Hematopoietic multipotent progenitor cell treated with erythropoietin and hydrocortisone succinate and interleukin-3 and kit ligand, for 4 days (in vitro differentiated cells): ENCODE results near the gene ATF3.

Source experiments
- DNase-seq: peaks from one replicate; pipeline ENCODE4 v3.0.0-alpha.2; 2015

ATF3 gene

DNA sequence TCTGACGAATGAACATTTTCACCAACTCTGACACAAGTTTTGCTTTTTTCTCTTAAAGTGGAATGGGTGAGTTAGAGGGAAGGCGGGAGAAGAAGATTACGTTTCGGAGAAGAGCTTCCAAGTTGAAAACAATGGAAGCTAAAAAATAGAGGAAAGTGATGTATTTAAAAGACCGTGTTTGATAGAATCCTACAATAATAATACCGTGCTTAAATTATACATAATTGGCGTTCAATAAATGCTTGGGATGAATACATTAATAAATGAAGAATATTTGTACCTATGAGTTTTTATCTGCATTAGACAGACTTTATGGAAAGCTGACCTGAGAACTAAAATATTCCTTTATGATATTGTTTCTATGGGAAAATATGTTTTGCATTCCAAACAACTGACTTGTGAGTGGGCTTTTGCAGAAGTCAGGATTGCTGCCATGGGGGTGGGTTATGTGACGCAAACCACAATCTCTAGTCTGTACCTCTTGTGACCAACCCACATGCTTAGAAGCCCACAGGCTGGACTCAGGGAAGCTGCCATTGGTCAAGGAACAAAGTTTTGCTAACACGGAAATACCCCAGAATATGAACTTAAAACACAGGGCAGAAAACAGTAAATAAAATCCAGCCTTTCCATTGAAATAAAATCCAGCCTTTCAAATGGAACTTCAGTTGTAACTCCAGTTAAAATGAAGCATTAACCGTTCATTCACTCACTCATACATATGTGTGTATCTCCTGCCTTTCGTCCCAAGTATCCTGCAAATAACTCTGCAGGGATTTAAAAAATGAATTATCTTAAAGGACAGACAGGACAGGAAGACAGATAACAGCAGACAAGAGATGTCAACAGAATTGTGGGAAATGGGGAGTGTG, 21.3 kb upstream of the ATF3 start:
- no peak for DNase-seq

DNA sequence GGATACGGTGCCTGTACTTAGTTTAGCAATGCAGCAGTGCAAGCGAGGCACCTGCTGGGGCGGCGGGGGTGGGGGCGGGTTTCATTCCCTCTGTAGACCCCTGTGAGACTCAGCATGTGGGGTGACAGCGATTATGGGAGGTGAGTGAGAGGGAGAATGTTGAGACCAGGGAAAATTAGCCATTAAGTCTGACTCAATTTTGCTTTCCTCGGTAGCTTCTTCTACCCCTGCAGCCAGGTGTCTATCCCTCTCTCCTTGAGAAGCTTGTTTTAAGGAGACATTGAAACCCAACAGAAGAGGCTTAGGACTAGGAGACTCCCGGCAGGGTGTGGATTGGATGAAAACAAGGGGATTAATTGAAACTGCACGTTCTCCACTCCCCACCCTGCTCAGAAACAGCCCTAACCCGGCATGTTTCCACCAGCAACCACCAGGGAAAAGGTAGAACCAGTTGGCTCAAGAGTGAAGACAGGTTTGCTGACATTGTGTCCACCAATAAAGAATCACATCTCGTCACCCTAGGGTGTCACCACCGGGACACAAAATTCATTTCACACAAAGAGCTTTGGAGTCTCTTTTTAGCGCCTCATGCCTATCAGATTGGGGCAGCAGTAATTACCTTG, 20.6 kb upstream of the ATF3 start:
- DNase-seq = no peak

DNA sequence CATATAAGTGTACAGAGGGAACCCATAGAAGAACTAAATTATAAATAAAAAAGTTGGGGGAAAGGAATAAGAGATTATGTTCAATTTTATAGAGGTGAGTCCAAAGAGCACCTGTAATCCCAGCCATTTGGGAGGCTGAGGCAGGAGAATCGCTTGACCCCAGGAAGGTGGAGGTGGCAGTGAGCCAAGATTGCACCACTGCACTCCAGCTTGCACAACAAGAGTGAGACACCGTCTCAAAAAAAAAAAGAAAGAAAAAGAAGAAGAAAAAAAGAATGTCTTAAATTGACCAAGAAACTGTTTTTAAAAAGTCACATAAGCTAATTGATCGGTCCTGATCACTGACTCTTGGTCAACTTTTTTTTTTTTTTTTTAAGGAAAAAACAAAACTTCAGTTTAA, 19.1 kb upstream of the ATF3 start:
- no peak for DNase-seq

DNA sequence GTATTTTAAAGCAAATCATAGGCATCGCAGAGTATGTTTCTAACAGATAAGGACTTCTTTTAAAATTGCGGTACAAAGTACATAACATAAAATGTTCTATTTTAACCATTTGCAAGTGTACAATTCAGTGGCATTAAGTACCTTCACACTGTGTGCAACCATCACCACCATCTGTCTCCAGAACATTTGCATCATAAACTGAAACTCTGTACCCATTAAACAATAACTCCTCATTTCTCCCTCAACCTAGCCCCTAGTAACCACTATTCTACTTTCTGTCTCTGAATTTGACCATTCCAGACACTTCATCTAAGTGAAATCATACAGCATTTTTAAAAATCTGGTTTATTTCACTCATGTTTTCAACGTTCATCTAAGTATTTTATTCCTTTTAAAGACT, 16.6 kb upstream of the ATF3 start:
- DNase-seq = no peak

DNA sequence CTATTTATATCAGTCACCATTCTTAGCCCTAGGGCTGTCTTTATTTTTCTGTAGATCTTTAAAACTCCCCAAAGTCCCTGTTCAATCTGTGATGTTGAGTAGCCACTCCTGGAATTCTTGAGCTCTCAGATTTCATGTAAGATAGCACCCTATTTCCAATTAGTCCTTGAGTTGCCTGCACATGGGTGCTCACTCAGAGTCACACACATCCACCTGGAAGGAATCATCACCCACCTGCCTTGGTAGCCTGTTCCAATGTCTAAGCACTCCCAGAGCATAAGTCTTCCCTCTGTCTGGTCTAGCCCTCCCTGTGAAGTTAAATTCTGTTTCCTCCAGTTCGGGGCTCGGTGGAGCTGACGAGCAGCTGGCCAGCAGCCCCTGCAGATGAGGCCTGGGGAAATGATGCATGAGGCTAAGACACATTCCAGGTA, 14.7 kb upstream of the ATF3 start:
- DNase-seq = no peak

DNA sequence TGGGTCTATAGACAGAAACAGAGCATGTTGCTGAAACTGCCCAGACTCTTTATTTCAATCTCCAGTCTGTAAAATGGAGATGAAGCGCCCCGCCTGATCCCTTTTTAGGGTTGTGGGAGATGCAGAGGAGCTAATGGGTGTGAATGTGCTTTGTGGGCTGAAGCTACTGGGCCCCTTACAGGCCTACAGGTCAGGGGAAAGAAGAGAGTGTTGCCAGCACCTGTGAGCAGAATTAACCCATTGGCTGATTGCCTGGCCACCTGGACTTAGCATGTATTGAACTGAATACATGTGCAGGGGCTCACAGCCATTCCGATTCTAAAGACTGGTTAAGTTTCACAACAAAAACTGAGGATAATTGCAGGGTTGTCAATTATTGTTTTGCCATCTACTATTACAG, 13.9 kb upstream of the ATF3 start:
- no peak for DNase-seq

DNA sequence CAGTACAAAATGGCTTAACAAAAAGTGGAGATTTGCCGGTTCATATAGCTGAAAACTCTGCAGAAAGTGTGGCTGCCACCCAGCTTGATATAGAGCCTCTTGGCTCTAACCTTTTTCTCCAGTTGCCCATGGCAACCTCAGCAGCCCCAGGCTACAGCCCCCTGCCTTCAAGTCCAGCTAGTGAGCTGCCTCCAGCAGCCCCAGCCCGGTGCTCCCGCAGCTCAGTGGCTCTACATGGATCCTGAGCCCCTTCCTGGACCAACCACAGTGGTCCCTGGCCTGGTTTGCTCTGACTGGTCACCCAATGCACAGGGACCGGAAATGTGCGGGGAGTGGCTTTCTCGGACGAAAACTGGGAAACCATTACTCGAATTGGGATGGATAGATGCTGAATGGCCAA, 13.3 kb upstream of the ATF3 start:
- DNase-seq = no peak

DNA sequence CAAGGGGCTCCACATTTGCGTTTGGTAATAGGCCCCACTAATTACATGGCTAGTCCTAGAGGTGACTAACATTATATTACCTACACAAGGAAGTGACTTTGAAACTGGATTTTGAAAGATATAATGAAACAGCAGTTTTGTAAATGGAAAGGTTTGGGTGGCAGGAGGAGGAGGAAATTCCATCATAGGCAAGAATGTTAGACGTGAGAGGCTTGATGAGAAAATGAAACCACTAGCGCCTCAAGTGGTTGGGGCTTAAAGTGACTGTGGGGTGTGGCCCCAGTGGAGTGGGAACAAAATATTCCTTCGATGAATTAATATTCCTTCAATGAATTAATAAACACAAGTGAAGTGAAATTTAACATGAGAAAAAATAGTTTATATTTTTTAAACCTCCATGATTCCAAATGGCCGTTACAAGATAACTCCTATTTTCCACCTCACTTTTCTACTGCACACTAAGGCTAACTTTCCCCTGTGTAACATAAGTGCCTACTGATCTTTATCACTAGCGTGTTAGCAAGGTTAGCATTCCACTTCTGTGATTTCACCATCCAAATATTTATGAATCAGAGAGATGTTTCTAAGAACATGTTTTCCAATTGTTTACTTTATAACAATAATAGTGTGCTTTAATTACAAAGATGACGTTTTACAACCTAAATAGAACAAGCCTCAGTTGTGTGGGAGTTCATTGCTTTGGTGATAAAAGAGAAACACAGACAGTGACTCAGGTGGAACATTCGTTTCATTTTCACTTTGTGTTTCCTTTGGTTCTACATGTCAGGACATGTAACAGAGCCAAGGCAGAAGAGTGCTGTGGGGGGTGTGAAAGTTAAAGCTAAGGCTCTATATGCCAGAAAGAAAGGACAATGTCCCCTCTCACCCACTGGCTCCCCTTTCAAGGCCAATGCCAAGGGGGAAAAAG, 12.5 kb upstream of the ATF3 start:
- DNase-seq = peak; percentile 47

DNA sequence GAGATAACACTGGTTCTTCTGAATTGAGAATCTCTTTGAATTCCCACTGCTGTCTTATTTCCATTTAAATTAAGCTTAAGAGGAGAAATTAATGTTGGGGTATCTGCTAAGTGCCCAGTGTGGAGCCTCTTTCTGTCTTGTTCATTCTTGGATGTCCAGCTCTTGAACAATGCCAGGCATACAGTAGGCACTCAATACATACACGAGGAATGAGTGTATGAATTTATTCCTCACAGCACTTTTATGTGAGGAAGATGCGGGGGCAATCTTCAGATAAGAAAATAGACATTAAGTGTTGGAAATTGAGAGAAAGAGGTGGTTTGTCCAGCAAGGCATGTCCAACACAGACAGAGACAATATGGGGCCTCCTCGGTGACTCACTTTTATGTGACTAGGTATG, 11.8 kb upstream of the ATF3 start:
- DNase-seq = no peak

DNA sequence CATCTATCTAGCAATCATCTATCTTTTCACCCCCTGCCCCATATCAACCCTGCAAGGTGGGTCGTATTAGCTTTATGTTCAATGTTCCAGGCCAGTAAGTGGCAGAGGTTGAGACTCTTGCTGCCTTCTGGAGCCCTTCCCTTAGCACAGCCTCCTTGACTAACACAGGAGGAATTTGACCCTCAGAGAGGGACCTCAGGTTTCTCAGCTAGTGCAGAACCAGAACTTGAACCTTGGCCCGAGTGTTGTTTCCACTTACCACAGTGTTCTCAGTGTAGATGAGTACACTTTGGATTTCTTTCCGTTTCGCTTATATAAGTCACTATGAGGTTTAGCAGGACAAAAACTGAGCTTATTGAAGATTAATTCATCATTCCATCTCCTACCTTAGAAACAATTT, 11.1 kb upstream of the ATF3 start:
- DNase-seq = no peak

DNA sequence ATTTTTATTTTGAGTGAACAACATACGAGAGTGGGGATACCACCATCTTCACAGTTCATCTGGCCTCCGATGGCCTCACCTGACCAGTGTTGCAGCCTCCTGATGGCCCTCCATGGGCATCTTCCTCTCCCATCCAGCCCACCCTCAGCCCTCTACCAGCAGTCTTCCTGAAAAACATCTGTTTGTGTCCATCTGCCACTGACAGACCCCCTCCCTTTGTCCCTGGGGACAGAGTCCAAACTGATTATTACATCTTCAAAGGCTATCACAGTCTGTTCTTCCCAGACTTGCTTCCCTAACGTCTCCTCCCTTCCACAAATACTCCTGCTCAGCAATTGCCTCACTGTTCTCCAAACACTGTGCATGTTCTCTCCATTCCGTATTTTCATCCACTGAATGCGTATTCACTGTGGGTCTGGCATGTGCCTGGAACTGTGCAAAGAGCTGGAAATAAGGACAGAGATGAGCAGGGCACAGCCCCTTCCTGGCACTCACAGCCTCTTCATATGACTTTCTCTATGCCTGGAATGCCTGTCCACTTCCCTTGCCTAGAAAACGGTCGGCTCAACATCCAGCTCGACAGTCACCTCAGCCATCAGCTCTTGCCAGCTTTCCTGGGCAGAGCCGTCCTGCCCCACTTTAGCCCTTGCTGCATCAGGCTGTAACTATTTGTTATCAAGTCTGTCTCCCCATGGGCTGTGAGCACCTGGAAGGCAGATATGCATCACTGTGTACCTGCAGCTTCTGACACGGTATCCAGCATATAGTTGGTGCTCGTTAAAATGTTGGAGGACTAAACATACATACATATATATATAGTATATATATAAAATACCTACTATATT, 8.3 kb upstream of the ATF3 start:
- DNase-seq = no peak

DNA sequence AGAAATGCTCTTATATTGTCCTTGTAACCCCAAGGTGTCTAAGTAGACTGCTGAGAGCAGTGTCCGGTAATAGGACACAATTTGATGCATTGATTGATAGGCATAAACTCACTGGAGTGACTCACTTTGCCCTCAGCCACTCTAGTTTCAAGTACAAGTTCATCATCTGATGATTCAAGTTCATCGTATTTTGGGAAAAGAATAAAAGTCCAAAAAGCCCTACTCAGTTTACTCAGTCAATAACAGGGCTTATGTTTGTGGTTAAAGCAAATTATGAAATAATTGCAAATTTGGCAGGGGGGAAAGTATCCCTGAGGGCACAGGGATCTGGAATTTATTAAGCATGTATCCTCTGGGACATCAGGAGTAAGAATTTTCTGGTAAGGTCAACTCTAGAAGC, 7.6 kb upstream of the ATF3 start:
- DNase-seq = no peak

DNA sequence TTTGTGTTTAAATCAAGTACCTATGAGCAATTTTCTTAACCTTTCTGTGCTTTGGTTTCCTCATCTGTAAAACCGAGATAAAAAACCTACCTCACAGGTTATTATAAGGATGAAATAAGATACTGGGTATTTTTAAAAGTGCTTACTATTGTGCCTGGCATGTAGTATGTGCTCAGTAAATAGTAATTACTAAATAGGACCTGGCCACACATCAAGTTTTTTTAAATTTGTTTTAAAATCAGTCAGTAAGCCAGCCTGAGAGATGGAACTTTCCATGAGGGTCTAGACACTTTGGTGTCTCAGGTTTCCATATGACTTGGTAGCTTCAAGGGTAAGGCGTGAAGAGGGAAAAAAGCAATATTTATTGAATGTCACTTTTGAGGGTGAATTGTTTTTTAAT, 7.0 kb upstream of the ATF3 start:
- DNase-seq = no peak

DNA sequence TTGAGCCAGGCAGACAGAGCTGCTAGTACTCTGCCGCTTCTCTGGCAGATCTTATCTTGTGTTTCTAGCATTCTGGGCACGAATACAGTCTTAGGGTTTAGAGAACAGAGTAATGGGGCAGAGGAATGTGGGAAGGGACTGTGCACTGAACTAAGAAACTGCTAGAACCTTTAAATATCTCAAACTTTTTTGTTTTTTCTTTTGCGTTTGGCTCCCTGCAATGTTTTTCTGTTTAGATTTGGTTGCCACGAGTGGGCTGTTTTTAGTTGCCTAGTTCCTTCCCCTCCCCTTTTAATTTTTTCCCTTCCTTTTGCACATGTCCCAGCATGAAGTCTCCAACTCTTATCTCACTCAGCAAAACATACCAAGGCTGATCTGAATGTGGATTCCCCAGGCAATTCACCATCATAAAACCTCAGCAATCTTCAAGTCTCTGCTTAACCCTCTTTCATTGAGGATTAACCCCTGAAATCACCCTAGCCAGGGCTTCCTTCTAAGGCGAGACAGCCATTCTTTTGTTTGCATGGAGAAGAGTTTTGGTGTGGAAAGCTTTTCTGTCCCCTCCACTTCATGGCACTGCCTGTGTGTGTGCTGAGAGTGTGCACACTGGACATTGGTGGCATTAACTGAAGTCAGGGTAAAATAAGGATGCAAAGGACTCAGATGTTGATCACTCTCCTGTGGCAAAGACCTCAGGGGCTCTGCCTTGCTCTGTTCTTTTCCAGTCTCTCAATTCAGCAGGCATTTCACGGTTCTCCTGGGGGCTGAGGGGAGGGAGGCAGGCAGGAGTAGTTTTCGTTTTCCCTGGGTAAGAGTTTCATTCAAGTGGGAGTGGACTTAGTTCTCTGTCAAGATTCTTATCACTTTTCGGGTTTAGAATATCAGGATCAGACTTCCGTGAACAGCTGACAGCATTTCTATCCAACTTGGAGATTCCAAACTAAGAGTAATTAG, 2.8 kb upstream of the ATF3 start:
- DNase-seq = peak; percentile 27

DNA sequence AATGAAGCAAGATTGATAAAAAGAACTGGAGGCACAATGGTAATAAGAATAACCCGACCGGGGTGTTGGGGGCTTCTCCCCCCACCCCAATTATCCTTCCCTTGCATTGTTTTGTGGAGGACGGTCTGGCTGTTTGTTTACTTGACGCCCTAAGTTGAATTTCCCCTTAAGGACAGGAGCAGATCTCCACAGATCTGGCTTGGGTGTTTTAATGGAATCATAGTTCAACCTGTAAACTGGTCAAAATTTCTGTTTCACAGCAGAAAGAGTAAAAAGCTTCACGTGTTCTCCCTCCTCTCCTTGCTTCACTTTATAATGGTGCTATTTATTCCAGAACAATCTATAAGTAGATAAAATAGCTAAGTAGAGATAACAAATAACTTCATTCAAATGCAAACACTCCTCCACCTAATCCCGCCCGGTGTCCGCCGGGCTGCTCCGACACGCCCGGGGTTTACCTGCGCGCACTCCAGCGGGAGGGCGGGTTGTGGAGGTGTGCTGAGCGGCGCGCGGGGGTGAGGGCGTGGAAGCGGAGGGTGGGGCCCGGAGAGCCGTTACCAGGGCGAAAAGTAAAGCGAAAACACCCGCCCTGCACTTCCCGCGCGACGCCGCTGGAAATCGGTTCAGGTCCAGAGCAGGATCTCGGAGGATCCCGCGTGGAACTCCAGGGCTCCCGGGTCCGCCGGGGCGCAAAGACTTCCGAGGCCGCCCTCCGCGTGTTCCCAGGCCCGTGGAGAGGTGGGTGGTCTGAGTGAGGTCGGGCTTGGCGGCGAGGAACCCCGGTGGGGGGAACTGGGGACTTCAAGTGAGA, 2.0 kb upstream of the ATF3 start:
- peak; percentile 25 for DNase-seq

DNA sequence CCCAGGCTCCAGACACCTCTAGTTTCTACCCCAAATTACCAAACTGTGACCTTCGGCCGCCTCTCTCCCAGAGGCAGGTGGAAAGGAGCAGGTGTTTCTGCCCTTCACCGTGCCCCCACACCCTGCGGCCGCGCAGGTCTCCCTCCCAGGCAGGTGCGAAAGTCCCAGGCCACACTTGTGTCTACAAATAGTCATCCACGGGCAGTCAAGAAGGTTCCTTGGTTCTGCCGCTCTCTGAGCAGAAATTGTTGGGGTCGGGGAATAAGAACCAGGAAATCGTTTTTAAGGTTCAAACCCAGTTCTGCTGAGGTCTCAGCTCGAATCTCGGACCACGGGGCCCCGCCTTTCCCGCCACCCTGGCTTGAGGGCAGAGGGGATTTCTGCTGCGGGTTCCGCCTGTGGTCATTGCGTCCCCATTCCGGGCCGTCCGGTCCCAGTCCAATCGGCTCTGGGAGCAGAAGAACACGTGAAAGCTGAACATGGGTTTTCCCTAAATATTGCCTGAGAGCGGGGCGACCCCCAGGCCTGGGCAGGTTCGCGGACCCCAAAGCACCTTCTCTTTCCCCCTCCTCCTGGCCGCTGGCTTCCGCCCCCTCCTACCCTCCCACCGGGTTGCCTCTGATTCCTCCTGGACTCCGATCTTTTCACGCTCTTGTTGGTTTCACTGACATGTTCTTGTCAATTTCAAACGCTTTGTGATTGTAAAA, 1.2 kb upstream of the ATF3 start:
- DNase-seq = peak; percentile 13

DNA sequence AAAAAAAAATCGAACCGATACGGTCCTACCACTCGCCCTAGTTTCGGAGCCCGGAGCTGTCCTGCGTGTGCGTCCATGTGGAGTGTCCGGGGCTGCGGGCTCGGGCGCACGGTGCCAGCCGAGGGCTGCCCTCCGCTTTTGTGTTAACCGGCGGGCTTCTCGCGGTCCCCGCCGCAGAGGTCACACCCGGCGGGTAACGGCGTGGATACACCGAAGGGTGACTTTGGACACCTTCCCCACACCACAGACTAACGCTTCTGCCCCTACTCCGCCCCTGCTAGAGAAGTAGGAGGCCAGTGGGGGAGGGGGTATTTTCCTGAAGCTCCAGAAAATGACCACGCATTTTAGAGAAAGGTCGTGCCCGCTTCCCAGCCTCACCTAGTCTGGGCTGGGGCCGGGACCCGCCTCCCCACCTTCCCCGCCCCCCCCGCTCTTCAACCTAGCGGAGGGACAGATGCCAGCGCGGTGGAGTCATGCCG, 609 bp upstream of the ATF3 start:
- peak; percentile 16 for DNase-seq

DNA sequence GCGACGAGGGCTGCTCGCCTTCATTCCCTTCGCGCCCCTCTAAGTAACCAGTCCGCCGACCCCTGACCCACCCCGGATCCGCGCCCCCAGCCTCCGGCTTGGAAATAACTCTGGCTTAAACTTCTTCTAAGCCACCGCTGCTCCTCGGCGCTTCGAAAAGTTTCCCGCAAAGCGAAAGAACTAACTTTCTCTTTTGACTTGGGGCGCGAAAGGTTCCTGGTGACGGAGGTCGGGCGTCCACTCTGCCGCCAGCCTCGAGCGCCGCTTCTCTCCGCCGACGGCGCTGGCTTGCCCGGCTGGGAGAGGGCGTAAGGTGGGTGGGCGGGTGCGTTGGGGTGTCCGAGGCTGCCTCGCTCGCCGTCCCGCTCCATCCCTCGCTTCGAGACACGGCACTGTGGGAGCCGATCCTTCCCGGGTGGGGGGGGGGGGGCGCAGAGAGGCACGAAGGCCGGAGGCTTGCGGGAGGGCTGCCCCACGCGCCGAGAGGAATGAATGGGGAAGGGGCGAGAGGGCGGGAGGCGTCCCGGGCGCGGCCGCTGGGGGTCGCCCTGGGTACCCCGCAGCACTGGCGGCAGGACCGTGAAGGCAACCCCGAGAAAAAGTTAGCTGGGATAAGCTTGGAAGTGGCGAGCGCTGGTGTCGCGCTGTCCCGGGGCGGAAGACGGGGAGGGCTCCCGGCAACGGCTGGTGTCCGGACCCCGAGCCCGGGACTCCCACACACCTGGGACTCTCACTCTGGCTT, 569 bp downstream of the ATF3 start:
- DNase-seq = peak; percentile 71
